ENCODE results near the gene ARL11. TPM values are rescaled to one million over a fixed set of nuclear protein-coding genes. Genes with fewer than 3 reads are reported as not detected.

The ARL11 gene
- total RNA-seq, 1 donor, result not detected

- no peak overlapping the region for H3K27ac ChIP-seq (ENCODE audit: low read depth, low read length)
- H4K20me1 ChIP-seq (ENCODE audit: insufficient read depth, low read length), result no peaks in the 10 kb centered on the region
- TF ChIP-seq CTCF (IDR thresholded peaks at IDR 0.05; ENCODE audit: extremely low read depth, low read depth, low read length), result no peak
- DNase-seq (ENCODE audit: insufficient read length, low spot score, missing footprints), result no peak
- H3K4me2 ChIP-seq (ENCODE audit: insufficient read depth, low read length), result no peak overlapping the region
- no peak overlapping the region for H2AFZ ChIP-seq (ENCODE audit: low read length)
- H3K79me2 ChIP-seq (ENCODE audit: insufficient read depth, low read length), result no peaks in the 10 kb centered on the region
- H3K9me3 ChIP-seq (ENCODE audit: low read depth, low read length), result no peaks in the 10 kb centered on the region
- H3K36me3 ChIP-seq (ENCODE audit: insufficient read depth, low read length), result no peaks in the 10 kb centered on the region
- H3K4me3 ChIP-seq (ENCODE audit: insufficient read depth, low read length), result no peak overlapping the region
- H3K4me1 ChIP-seq (ENCODE audit: insufficient read depth, low read length), result peaks cover 6% of the 10 kb centered on the region
- no peaks in the 10 kb centered on the region for H3K27me3 ChIP-seq (ENCODE audit: insufficient read depth, low read length)
These were observed 10.4 kb downstream of the ARL11 start for GRCh38 chr13:49638744-49639072.

GRCh38 chr13:49641801-49642291, 13.5 kb downstream of the ARL11 start:
- DNase-seq (ENCODE audit: insufficient read length, low spot score, missing footprints), result peak; percentile 90
- Histone ChIP-seq H3K27me3 (ENCODE audit: insufficient read depth, low read length) (no peaks in the 10 kb centered on the region), H3K36me3 (ENCODE audit: insufficient read depth, low read length) (no peaks in the 10 kb centered on the region), H3K4me2 (ENCODE audit: insufficient read depth, low read length) (peak overlapping the region; percentile 30), H3K79me2 (ENCODE audit: insufficient read depth, low read length) (no peaks in the 10 kb centered on the region), H4K20me1 (ENCODE audit: insufficient read depth, low read length) (no peaks in the 10 kb centered on the region), H3K27ac (ENCODE audit: low read depth, low read length) (peak overlapping the region; percentile 56), H3K4me3 (ENCODE audit: insufficient read depth, low read length) (no peak overlapping the region), H3K9me3 (ENCODE audit: low read depth, low read length) (no peaks in the 10 kb centered on the region), H3K4me1 (ENCODE audit: insufficient read depth, low read length) (peaks cover 6% of the 10 kb centered on the region), H2AFZ (ENCODE audit: low read length) (peak overlapping the region; percentile 51)
- TF ChIP-seq CTCF (IDR thresholded peaks at IDR 0.05; ENCODE audit: extremely low read depth, low read depth, low read length), result no peak

GRCh38 chr13:49643035-49643646, 14.8 kb downstream of the ARL11 start:
- TF ChIP-seq CTCF (IDR thresholded peaks at IDR 0.05; ENCODE audit: extremely low read depth, low read depth, low read length), result no peak
- H3K4me3 ChIP-seq (ENCODE audit: insufficient read depth, low read length), result no peak overlapping the region
- no peaks in the 10 kb centered on the region for H3K79me2 ChIP-seq (ENCODE audit: insufficient read depth, low read length)
- no peak overlapping the region for H3K27ac ChIP-seq (ENCODE audit: low read depth, low read length)
- H4K20me1 ChIP-seq (ENCODE audit: insufficient read depth, low read length), result no peaks in the 10 kb centered on the region
- DNase-seq (ENCODE audit: insufficient read length, low spot score, missing footprints), result no peak
- peaks cover 6% of the 10 kb centered on the region for H3K4me1 ChIP-seq (ENCODE audit: insufficient read depth, low read length)
- H3K27me3 ChIP-seq (ENCODE audit: insufficient read depth, low read length), result no peaks in the 10 kb centered on the region
- H3K4me2 ChIP-seq (ENCODE audit: insufficient read depth, low read length), result no peak overlapping the region
- no peaks in the 10 kb centered on the region for H3K36me3 ChIP-seq (ENCODE audit: insufficient read depth, low read length)
- H2AFZ ChIP-seq (ENCODE audit: low read length), result no peak overlapping the region
- H3K9me3 ChIP-seq (ENCODE audit: low read depth, low read length), result no peaks in the 10 kb centered on the region

- H3K4me3 ChIP-seq (ENCODE audit: insufficient read depth, low read length), result no peak overlapping the region
- TF ChIP-seq CTCF (IDR thresholded peaks at IDR 0.05; ENCODE audit: extremely low read depth, low read depth, low read length), result no peak
- no peaks in the 10 kb centered on the region for H3K36me3 ChIP-seq (ENCODE audit: insufficient read depth, low read length)
- H3K79me2 ChIP-seq (ENCODE audit: insufficient read depth, low read length), result no peaks in the 10 kb centered on the region
- DNase-seq (ENCODE audit: insufficient read length, low spot score, missing footprints), result no peak
- H4K20me1 ChIP-seq (ENCODE audit: insufficient read depth, low read length), result no peaks in the 10 kb centered on the region
- no peak overlapping the region for H3K27ac ChIP-seq (ENCODE audit: low read depth, low read length)
- H3K4me2 ChIP-seq (ENCODE audit: insufficient read depth, low read length), result no peak overlapping the region
- no peak overlapping the region for H2AFZ ChIP-seq (ENCODE audit: low read length)
- peaks cover 6% of the 10 kb centered on the region for H3K4me1 ChIP-seq (ENCODE audit: insufficient read depth, low read length)
- H3K27me3 ChIP-seq (ENCODE audit: insufficient read depth, low read length), result no peaks in the 10 kb centered on the region
- no peaks in the 10 kb centered on the region for H3K9me3 ChIP-seq (ENCODE audit: low read depth, low read length)
These were observed 17.1 kb downstream of the ARL11 start for GRCh38 chr13:49645451-49645850.
